Smooth muscle cell (in vitro differentiated cells): Measurements from ENCODE around the gene SNX8. TPM values are rescaled to one million over a fixed set of nuclear protein-coding genes. Genes with fewer than 3 reads are reported as not detected.

Experiments
- DNase-seq: peaks from one replicate; lab custom pipeline; 2025; ENCODE audit not compliant: unreplicated experiment; lab: John Stamatoyannopoulos, UW
- H2AFZ ChIP-seq: fragments of 200-600 bp; sonication (generic); 2 replicates; pipeline ENCODE4 v1.6.0; 2016; ENCODE audit warnings: antibody characterized with exemption, low read depth, mild to moderate bottlenecking
- H3F3A ChIP-seq: fragments of 200-600 bp; sonication (generic); 2 replicates; pipeline ENCODE4 v1.6.0; 2017; ENCODE audit warnings: antibody characterized with exemption, low read depth
- H3K27ac ChIP-seq: fragments of 200-600 bp; sonication (generic); 2 replicates; pipeline ENCODE4 v1.5.1; 2016; ENCODE audit warnings: low read depth, mild to moderate bottlenecking
- H3K27me3 ChIP-seq: fragments of 200-600 bp; sonication (generic); 2 replicates; pipeline ENCODE4 v1.6.1; 2016; ENCODE audit warnings: low read depth, mild to moderate bottlenecking
- H3K36me3 ChIP-seq: fragments of 200-600 bp; sonication (generic); 2 replicates; pipeline ENCODE4 v1.5.1; 2016; ENCODE audit warnings: low read depth
- H3K4me1 ChIP-seq: fragments of 200-600 bp; sonication (generic); 2 replicates; pipeline ENCODE4 v1.5.1; 2016; ENCODE audit warnings: low read depth
- H3K4me2 ChIP-seq: fragments of 200-600 bp; sonication (generic); 2 replicates; pipeline ENCODE4 v1.6.0; 2016; ENCODE audit warnings: mild to moderate bottlenecking
- H3K4me3 ChIP-seq: fragments of 200-600 bp; sonication (generic); 2 replicates; pipeline ENCODE4 v1.5.1; 2016; ENCODE audit warnings: mild to moderate bottlenecking
- H3K79me2 ChIP-seq: fragments of 200-600 bp; sonication (generic); 2 replicates; pipeline ENCODE4 v1.6.0; 2016; ENCODE audit warnings: low read depth, mild to moderate bottlenecking
- H3K9ac ChIP-seq: fragments of 200-600 bp; sonication (generic); 2 replicates; pipeline ENCODE4 v1.6.0; 2016; ENCODE audit warnings: low read depth
- H3K9me3 ChIP-seq: fragments of 200-600 bp; sonication (generic); replicated peaks from 2 replicates; pipeline ENCODE4 v1.5.1; 2016; ENCODE audit warnings: low read depth
- H4K20me1 ChIP-seq: fragments of 200-600 bp; sonication (generic); 2 replicates; pipeline ENCODE4 v1.6.0; 2016; ENCODE audit warnings: low read depth
- CTCF ChIP-seq: fragments of 200-600 bp; sonication (generic); IDR thresholded peaks from 2 replicates; pipeline ENCODE4 v1.5.1; 2017; ENCODE audit warnings: borderline replicate concordance, mild to moderate bottlenecking, antibody characterized with exemption; ENCODE audit not compliant: insufficient read depth, poor library complexity, severe bottlenecking
- WGBS: methylation state at CpG from one replicate; pipeline ENCODE4 v1.1.7; 2016; ENCODE audit warnings: low lambda C conversion rate; 5-methylcytosine and 5-hydroxymethylcytosine counted together
- microRNA-seq: library from miRNA; unstranded; fragments of <30 nt; microRNA quantifications from one replicate; pipeline ENCODE4, GENCODE V29; 2016; ENCODE audit warnings: borderline number of aligned reads
- polyA plus RNA-seq: library from polyadenylated mRNA; unstranded; fragments of >200 nt; fragmentation: Nextera tagmentation; extraction: Ambion mirVana; gene quantifications from 2 replicates; pipeline ENCODE4 v1.2.1, GENCODE V29; 2016
- total RNA-seq: library from RNA; depleted of rRNA; stranded (reverse); fragments of >200 nt; gene quantifications from 2 replicates; pipeline ENCODE4 v1.2.3, GENCODE V29; 2014

SNX8 gene
- total and polyA plus RNA-seq, 2 experiments from 2014 or later = 46.9 to 49.9 TPM

GRCh38 chr7:2202361-2202761, 111.9 kb downstream of the SNX8 start:
- Histone ChIP-seq H3K4me1 (no peaks in the 10 kb centered on the region), H3K36me3 (no peaks in the 10 kb centered on the region), H3K27ac (no peak overlapping the region), H3K9ac (no peak overlapping the region), H2AFZ (no peak overlapping the region), H3K9me3 (no peaks in the 10 kb centered on the region), H3K4me3 (no peak overlapping the region), H4K20me1 (peaks cover 7% of the 10 kb centered on the region), H3K27me3 (no peaks in the 10 kb centered on the region), H3K4me2 (no peak overlapping the region), H3K79me2 (no peaks in the 10 kb centered on the region), H3F3A (no peaks in the 10 kb centered on the region)
- no peak for TF ChIP-seq CTCF
- WGBS = 95% methylated on average over 14 of the region's 14 CpGs
- no peak for DNase-seq

Small RNA genes within 50 kb of the gene (microRNA-seq; reads per million reads assigned to microRNA genes)
- gene MIR6836 = not detected

Other genes starting within 250 kb of the SNX8 start
- 25.0 and 60.7 TPM in 2 replicates for gene MAD1L1, start 81.5 kb downstream of the SNX8 start, total RNA-seq
- 33.4 and 38.4 TPM in 2 replicates for gene MAD1L1, start 81.5 kb downstream of the SNX8 start, polyA plus RNA-seq
- gene MRM2, start 72.2 kb downstream of the SNX8 start, total RNA-seq = 13.0 and 17.1 TPM in 2 replicates
- gene MRM2, start 72.2 kb downstream of the SNX8 start, polyA plus RNA-seq = 30.8 and 34.8 TPM in 2 replicates
- 17.8 and 20.7 TPM in 2 replicates for gene NUDT1, start 72.2 kb downstream of the SNX8 start, total RNA-seq
- 46.0 and 51.2 TPM in 2 replicates for gene NUDT1, start 72.2 kb downstream of the SNX8 start, polyA plus RNA-seq
- gene EIF3B, start 40.4 kb upstream of the SNX8 start, total RNA-seq = 85.8 and 96.1 TPM in 2 replicates
- gene EIF3B, start 40.4 kb upstream of the SNX8 start, polyA plus RNA-seq = 112 and 146 TPM in 2 replicates
- gene CHST12, start 89.2 kb upstream of the SNX8 start, total RNA-seq = 7.5 and 10.1 TPM in 2 replicates
- 15.0 and 19.7 TPM in 2 replicates for gene CHST12, start 89.2 kb upstream of the SNX8 start, polyA plus RNA-seq
- not detected in 2 replicates for gene GRIFIN, start 162.0 kb upstream of the SNX8 start, total RNA-seq
- gene GRIFIN, start 162.0 kb upstream of the SNX8 start, polyA plus RNA-seq = not detected in 2 replicates
- 9.8 and 19.5 TPM in 2 replicates for gene LFNG, start 205.3 kb upstream of the SNX8 start, total RNA-seq
- 6.0 and 7.9 TPM in 2 replicates for gene LFNG, start 205.3 kb upstream of the SNX8 start, polyA plus RNA-seq
- gene BRAT1, start 241.1 kb upstream of the SNX8 start, total RNA-seq = 11.2 and 16.8 TPM in 2 replicates
- 32.4 and 43.6 TPM in 2 replicates for gene BRAT1, start 241.1 kb upstream of the SNX8 start, polyA plus RNA-seq
- gene IQCE, start 244.5 kb upstream of the SNX8 start, total RNA-seq = 12.7 and 15.0 TPM in 2 replicates
- gene IQCE, start 244.5 kb upstream of the SNX8 start, polyA plus RNA-seq = 5.8 and 16.3 TPM in 2 replicates